GM12878 (cell line): ENCODE data around the gene IL16. TPM values are rescaled to one million over a fixed set of nuclear protein-coding genes. Genes with fewer than 3 reads are reported as not detected.
A peak's percentile ranks its signal among the peaks of the same experiment; 100 is the strongest.

Experiments used
- BMI1 ChIP-seq: fragments of 450-650 bp; IDR thresholded peaks from 2 replicates; pipeline ENCODE4 v1.6.1; 2016; ENCODE audit warnings: mild to moderate bottlenecking, moderate library complexity, borderline replicate concordance
- EGR1 ChIP-seq, 2 experiments: IDR thresholded peaks; 1 replicate in 1 of 2; 2 replicates in 1 of 2; pipeline ENCODE4 v1.6.1; 2011 to 2012; ENCODE audit warnings: low read depth in 2 of 2, low read length in 2 of 2, borderline replicate concordance in 1 of 2, mild to moderate bottlenecking in 1 of 2, moderate library complexity in 1 of 2
- ELK1 ChIP-seq: IDR thresholded peaks from 2 replicates; pipeline ENCODE4 v1.6.1; 2012; ENCODE audit warnings: low read depth, low read length, improper control_type of control experiment
- ESRRA ChIP-seq: IDR thresholded peaks from 2 replicates; pipeline ENCODE4 v1.6.1; 2012; ENCODE audit warnings: mild to moderate bottlenecking, low read length, improper control_type of control experiment
- EZH2 ChIP-seq: IDR thresholded peaks from 2 replicates; pipeline ENCODE4 v1.6.1; 2012; ENCODE audit warnings: low read depth, mild to moderate bottlenecking, control low read depth, inconsistent platforms, low read length, borderline replicate concordance; ENCODE audit not compliant: control insufficient read depth
- FOXK2 ChIP-seq: fragments of 450-650 bp; IDR thresholded peaks from 2 replicates; pipeline ENCODE4 v1.6.1; 2017; ENCODE audit warnings: mild to moderate bottlenecking, moderate library complexity
- FOXM1 ChIP-seq: IDR thresholded peaks from 2 replicates; pipeline ENCODE4 v1.6.1; 2012; ENCODE audit warnings: low read depth, mild to moderate bottlenecking, inconsistent platforms, low read length, moderate library complexity
- GABPA ChIP-seq: IDR thresholded peaks from 2 replicates; pipeline ENCODE4 v1.6.1; 2014; ENCODE audit warnings: antibody characterized with exemption, low read depth, mild to moderate bottlenecking, inconsistent platforms
- GATAD2B ChIP-seq: fragments of 450-650 bp; conservative IDR thresholded peaks from 2 replicates; pipeline ENCODE4 v1.6.1; 2017; ENCODE audit warnings: low read depth, mild to moderate bottlenecking, moderate library complexity
- HDAC6 ChIP-seq: fragments of 200-600 bp; sonication (generic); IDR thresholded peaks from one replicate; pipeline ENCODE4 v1.8.0; 2017; ENCODE audit warnings: antibody characterized with exemption; ENCODE audit not compliant: unreplicated experiment
- MTA3 ChIP-seq: IDR thresholded peaks from 2 replicates; pipeline ENCODE4 v1.6.1; 2012; ENCODE audit warnings: low read length, inconsistent platforms, borderline replicate concordance
- MYB ChIP-seq: fragments of 150-350 bp; IDR thresholded peaks from 2 replicates; pipeline ENCODE4 v1.6.1; 2014; ENCODE audit warnings: mild to moderate bottlenecking, low read depth, low read length, borderline replicate concordance
- PAX8 ChIP-seq: fragments of 450-650 bp; IDR thresholded peaks from 2 replicates; pipeline ENCODE4 v1.6.1; 2017; ENCODE audit warnings: mild to moderate bottlenecking, moderate library complexity
- RCOR1 ChIP-seq: conservative IDR thresholded peaks from 2 replicates; pipeline ENCODE4 v1.6.1; 2012; ENCODE audit warnings: low read depth, low read length, improper control_type of control experiment
- RELA ChIP-seq: fragments of 450-650 bp; IDR thresholded peaks from 2 replicates; pipeline ENCODE4 v1.8.0; 2014; ENCODE audit warnings: borderline replicate concordance; ENCODE audit not compliant: partially characterized antibody
- RELB ChIP-seq: fragments of 450-650 bp; IDR thresholded peaks from 2 replicates; pipeline ENCODE4 v1.6.1; 2017; ENCODE audit warnings: low read depth, mild to moderate bottlenecking, moderate library complexity
- SIN3A ChIP-seq: IDR thresholded peaks from 2 replicates; pipeline ENCODE4 v1.6.1; 2012; ENCODE audit warnings: low read depth, low read length, improper control_type of control experiment
- SIX5 ChIP-seq: IDR thresholded peaks from 2 replicates; pipeline ENCODE4 v1.6.1; 2011; ENCODE audit warnings: mild to moderate bottlenecking, low read depth, low read length, moderate library complexity; ENCODE audit not compliant: severe bottlenecking
- SKIL ChIP-seq: fragments of 450-650 bp; IDR thresholded peaks from 2 replicates; pipeline ENCODE4 v1.6.1; 2017; ENCODE audit warnings: mild to moderate bottlenecking, low read depth, inconsistent platforms; ENCODE audit not compliant: poor library complexity, severe bottlenecking
- SREBF1 ChIP-seq: IDR thresholded peaks from 2 replicates; pipeline ENCODE4 v1.6.1; 2012; ENCODE audit warnings: mild to moderate bottlenecking, low read length
- TAF1 ChIP-seq: IDR thresholded peaks from 2 replicates; pipeline ENCODE4 v1.6.1; 2011; ENCODE audit warnings: mild to moderate bottlenecking, low read depth, low read length, borderline replicate concordance
- ZBED1 ChIP-seq: IDR thresholded peaks from 2 replicates; pipeline ENCODE4 v1.6.1; 2016; ENCODE audit warnings: borderline replicate concordance
- ZNF207 ChIP-seq: fragments of 450-650 bp; IDR thresholded peaks from 2 replicates; pipeline ENCODE4 v1.6.1; 2014; ENCODE audit warnings: antibody characterized with exemption, mild to moderate bottlenecking, borderline replicate concordance
- ZNF24 ChIP-seq: fragments of 450-650 bp; IDR thresholded peaks from 2 replicates; pipeline ENCODE4 v1.6.1; 2017; ENCODE audit warnings: antibody characterized with exemption, mild to moderate bottlenecking
- ZNF384 ChIP-seq: IDR thresholded peaks from 2 replicates; pipeline ENCODE4 v1.6.1; 2012; ENCODE audit warnings: low read depth, mild to moderate bottlenecking, low read length, improper control_type of control experiment, borderline replicate concordance
- ZNF622 ChIP-seq: fragments of 450-650 bp; IDR thresholded peaks from 2 replicates; pipeline ENCODE4 v1.6.1; 2017; ENCODE audit warnings: mild to moderate bottlenecking, inconsistent platforms
- ZSCAN29 ChIP-seq: fragments of 450-650 bp; IDR thresholded peaks from 2 replicates; pipeline ENCODE4 v1.6.1; 2017; ENCODE audit warnings: mild to moderate bottlenecking, moderate library complexity
- ZZZ3 ChIP-seq: IDR thresholded peaks from 2 replicates; pipeline ENCODE4 v1.6.1; 2011; ENCODE audit warnings: low read depth; ENCODE audit not compliant: control insufficient read depth, insufficient read length
- polyA plus RNA-seq, 11 experiments: library from polyadenylated mRNA; depleted of rRNA in 4 of 11; unstranded in 6 of 11; stranded (reverse) in 5 of 11; fragments of >200 nt; fragmentation: Nextera tagmentation in 4 of 11; fragmentation: Illumina TruSeq in 1 of 11; extraction: Ambion mirVana in 4 of 11; extraction: Trizol in 1 of 11; gene quantifications; 1 replicate in 1 of 11; 2 replicates in 10 of 11; pipeline versions ENCODE4 v1.2.1 to v1.2.3, GENCODE V29; 2011 to 2016; ENCODE audit warnings: inconsistent platforms in 2 of 11, missing spikeins in 2 of 11, low read depth in 1 of 11
- total RNA-seq, 4 experiments: library from RNA; depleted of rRNA in 3 of 4; stranded (reverse); fragments of >200 nt in 3 of 4; fragmentation: Illumina TruSeq in 1 of 4; extraction: Trizol in 1 of 4; gene quantifications; 2 replicates each; pipeline versions ENCODE4 v1.2.1 to v1.2.3, GENCODE V29; 2013 to 2021

IL16 gene
- total and polyA plus RNA-seq, 10 of the 15 experiments (the other 5 are each of a cell fraction or from before 2014, with no cell fraction given), result 21.7 to 206 (median 44.5) TPM

GRCh38 chr15:81274931-81275707 is 78.4 kb downstream of the IL16 start (continued):
- TF ChIP-seq SIN3A (no peak), FOXK2 (no peak), HDAC6 (no peak), MTA3 (no peak), RELB (no peak), ELK1 (no peak), EGR1 (IDR thresholded peaks at IDR 0.05; ENCODE audit: borderline replicate concordance in 1 of 2, low read depth in 2 of 2, low read length in 2 of 2) (no peak), FOXM1 (peak; percentile 47; the same call in 1 of the 2 replicates), PAX8 (no peak), GATAD2B (no peak), ZNF384 (no peak), EZH2 (no peak), ZNF24 (no peak), SREBF1 (no peak), SIX5 (no peak), RELA (no peak), ZBED1 (no peak), ZZZ3 (no peak), ZSCAN29 (no peak), BMI1 (no peak), ZNF207 (no peak), MYB (no peak), ESRRA (no peak), ZNF622 (no peak), RCOR1 (no peak), SKIL (no peak), TAF1 (no peak), GABPA (no peak)
